A549 (cell line): ENCODE results near the gene COL7A1.

Experiments used
- EHMT2 ChIP-seq: fragments of 200-600 bp; sonication (generic); IDR thresholded peaks from 2 replicates; pipeline ENCODE4 v1.6.1; 2016; ENCODE audit warnings: antibody characterized with exemption, low read depth, mild to moderate bottlenecking, moderate library complexity
- FOXS1 ChIP-seq: fragments of 250-450 bp; sonication (Bioruptor Pico); IDR thresholded peaks from 2 replicates; pipeline ENCODE4 v1.5.0; 2020; ENCODE audit warnings: mild to moderate bottlenecking, moderate library complexity
- GATA3 ChIP-seq: IDR thresholded peaks from 2 replicates; pipeline ENCODE4 v1.6.1; 2012; ENCODE audit warnings: borderline replicate concordance
- JUN ChIP-seq, 2 experiments: fragments of >200 bp; sonication (Bioruptor Twin); formaldehyde crosslinking; IDR thresholded peaks; 2 replicates in 1 of 2; 3 replicates in 1 of 2; pipeline ENCODE4 v1.6.1; 2016 to 2017
- MAZ ChIP-seq: fragments of 150-350 bp; IDR thresholded peaks from 2 replicates; pipeline ENCODE4 v1.6.1; 2014; ENCODE audit warnings: antibody characterized with exemption, low read depth, low read length, borderline replicate concordance
- MYC ChIP-seq: IDR thresholded peaks from 2 replicates; pipeline ENCODE4 v1.6.1; 2012; ENCODE audit warnings: mild to moderate bottlenecking, inconsistent platforms, low read length, improper control_type of control experiment, borderline replicate concordance
- RCOR1 ChIP-seq: fragments of 150-350 bp; IDR thresholded peaks from 2 replicates; pipeline ENCODE4 v1.6.1; 2014; ENCODE audit warnings: antibody characterized with exemption, low read length, low read depth
- RFX5 ChIP-seq: fragments of 450-650 bp; IDR thresholded peaks from 2 replicates; pipeline ENCODE4 v1.7.1; 2014; ENCODE audit warnings: antibody characterized with exemption, mild to moderate bottlenecking, moderate library complexity
- TF ChIP-seq, protein P1 (sequence below): fragments of >200 bp; sonication (Bioruptor Twin); formaldehyde crosslinking; IDR thresholded peaks from 3 replicates; pipeline ENCODE4 v1.5.1; 2016
- TF ChIP-seq, protein P2 (sequence below): IDR thresholded peaks from 2 replicates; pipeline ENCODE4 v1.6.1; 2012
- TF ChIP-seq, protein P3 (sequence below): fragments of 200-600 bp; sonication (generic); IDR thresholded peaks from 2 replicates; pipeline ENCODE4 v1.6.1; 2016; ENCODE audit warnings: antibody characterized with exemption, mild to moderate bottlenecking, moderate library complexity

DNA sequence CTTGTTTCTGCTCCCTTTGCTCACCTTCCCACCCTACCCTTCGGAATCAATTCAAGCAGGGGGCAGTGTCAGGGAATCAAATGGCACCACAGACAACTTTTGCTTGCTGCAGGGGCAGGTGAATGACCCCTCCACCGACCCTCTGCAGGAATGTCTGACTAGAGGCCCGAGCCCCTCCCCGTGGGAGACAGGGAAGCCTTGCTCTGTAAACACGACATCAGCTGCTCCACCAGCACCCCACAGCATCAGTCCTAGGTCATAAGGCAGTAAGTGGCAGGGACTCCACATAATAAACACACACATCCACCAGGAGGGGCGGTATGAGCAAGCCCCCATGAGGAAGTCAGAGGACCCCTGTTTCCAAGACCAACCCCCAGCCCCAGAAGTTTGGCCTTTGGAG lies 42.2 kb upstream of the COL7A1 start:
- TF ChIP-seq RFX5: no peak
- TF ChIP-seq GATA3: no peak
- TF ChIP-seq, protein P1, sequence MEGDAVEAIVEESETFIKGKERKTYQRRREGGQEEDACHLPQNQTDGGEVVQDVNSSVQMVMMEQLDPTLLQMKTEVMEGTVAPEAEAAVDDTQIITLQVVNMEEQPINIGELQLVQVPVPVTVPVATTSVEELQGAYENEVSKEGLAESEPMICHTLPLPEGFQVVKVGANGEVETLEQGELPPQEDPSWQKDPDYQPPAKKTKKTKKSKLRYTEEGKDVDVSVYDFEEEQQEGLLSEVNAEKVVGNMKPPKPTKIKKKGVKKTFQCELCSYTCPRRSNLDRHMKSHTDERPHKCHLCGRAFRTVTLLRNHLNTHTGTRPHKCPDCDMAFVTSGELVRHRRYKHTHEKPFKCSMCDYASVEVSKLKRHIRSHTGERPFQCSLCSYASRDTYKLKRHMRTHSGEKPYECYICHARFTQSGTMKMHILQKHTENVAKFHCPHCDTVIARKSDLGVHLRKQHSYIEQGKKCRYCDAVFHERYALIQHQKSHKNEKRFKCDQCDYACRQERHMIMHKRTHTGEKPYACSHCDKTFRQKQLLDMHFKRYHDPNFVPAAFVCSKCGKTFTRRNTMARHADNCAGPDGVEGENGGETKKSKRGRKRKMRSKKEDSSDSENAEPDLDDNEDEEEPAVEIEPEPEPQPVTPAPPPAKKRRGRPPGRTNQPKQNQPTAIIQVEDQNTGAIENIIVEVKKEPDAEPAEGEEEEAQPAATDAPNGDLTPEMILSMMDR: no peak
- TF ChIP-seq MAZ: no peak
- TF ChIP-seq, protein P2, sequence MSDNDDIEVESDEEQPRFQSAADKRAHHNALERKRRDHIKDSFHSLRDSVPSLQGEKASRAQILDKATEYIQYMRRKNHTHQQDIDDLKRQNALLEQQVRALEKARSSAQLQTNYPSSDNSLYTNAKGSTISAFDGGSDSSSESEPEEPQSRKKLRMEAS: no peak
- TF ChIP-seq RCOR1: no peak
- TF ChIP-seq FOXS1 (CRISPR knock-in tag): no peak
- TF ChIP-seq JUN (IDR thresholded peaks at IDR 0.05): no peak
- no peak for TF ChIP-seq MYC
- TF ChIP-seq, protein P3, sequence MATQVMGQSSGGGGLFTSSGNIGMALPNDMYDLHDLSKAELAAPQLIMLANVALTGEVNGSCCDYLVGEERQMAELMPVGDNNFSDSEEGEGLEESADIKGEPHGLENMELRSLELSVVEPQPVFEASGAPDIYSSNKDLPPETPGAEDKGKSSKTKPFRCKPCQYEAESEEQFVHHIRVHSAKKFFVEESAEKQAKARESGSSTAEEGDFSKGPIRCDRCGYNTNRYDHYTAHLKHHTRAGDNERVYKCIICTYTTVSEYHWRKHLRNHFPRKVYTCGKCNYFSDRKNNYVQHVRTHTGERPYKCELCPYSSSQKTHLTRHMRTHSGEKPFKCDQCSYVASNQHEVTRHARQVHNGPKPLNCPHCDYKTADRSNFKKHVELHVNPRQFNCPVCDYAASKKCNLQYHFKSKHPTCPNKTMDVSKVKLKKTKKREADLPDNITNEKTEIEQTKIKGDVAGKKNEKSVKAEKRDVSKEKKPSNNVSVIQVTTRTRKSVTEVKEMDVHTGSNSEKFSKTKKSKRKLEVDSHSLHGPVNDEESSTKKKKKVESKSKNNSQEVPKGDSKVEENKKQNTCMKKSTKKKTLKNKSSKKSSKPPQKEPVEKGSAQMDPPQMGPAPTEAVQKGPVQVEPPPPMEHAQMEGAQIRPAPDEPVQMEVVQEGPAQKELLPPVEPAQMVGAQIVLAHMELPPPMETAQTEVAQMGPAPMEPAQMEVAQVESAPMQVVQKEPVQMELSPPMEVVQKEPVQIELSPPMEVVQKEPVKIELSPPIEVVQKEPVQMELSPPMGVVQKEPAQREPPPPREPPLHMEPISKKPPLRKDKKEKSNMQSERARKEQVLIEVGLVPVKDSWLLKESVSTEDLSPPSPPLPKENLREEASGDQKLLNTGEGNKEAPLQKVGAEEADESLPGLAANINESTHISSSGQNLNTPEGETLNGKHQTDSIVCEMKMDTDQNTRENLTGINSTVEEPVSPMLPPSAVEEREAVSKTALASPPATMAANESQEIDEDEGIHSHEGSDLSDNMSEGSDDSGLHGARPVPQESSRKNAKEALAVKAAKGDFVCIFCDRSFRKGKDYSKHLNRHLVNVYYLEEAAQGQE: no peak
- no peak for TF ChIP-seq EHMT2
